Activated CD8-positive, alpha-beta T cell treated with anti-CD3 and anti-CD28 coated beads, Interleukin-2, amount 10 ng/mL, durations not matched to agents 7 days and 5 days (primary cell): ENCODE measurements around the gene VSNL1. TPM values are rescaled to one million over a fixed set of nuclear protein-coding genes. Genes with fewer than 3 reads are reported as not detected.

Source experiments
- ATAC-seq: fragments of 150-1000 bp; cut with Tn5 transposase; one replicate; pipeline ENCODE4 v1.10.0; 2021; ENCODE audit warnings: moderate library complexity
- CTCF ChIA-PET: fragments of 350-600 bp; sonication (Branson Sonifier 250); formaldehyde crosslinking; loops from one replicate; lab custom pipeline; 2021; ENCODE audit warnings: antibody characterized with exemption; lab: Charles Lee
- POLR2A ChIA-PET: fragments of 350-600 bp; sonication (Branson Sonifier 250); formaldehyde crosslinking; loops from one replicate; lab custom pipeline; 2021; ENCODE audit warnings: antibody characterized with exemption; lab: Charles Lee
- DNase-seq: peaks from one replicate; pipeline ENCODE4 v3.0.0-alpha.2; 2020
- H3K27ac Mint-ChIP-seq: one replicate; pipeline ENCODE4 v1.8.0; 2021; ENCODE audit warnings: mild to moderate bottlenecking, mixed read lengths
- H3K27me3 Mint-ChIP-seq: one replicate; pipeline ENCODE4 v1.8.0; 2021; ENCODE audit warnings: low read depth, mixed read lengths
- H3K36me3 Mint-ChIP-seq: one replicate; pipeline ENCODE4 v1.8.0; 2021; ENCODE audit warnings: low read depth, mixed read lengths
- H3K4me1 Mint-ChIP-seq: one replicate; pipeline ENCODE4 v1.8.0; 2021; ENCODE audit warnings: low read depth, mixed read lengths
- H3K4me3 Mint-ChIP-seq: one replicate; pipeline ENCODE4 v1.8.0; 2021; ENCODE audit warnings: mild to moderate bottlenecking, mixed read lengths
- H3K9me3 Mint-ChIP-seq: one replicate; pipeline ENCODE4 v1.8.0; 2022; ENCODE audit warnings: mixed read lengths; ENCODE audit not compliant: insufficient read depth
- total RNA-seq, 2 experiments: library from RNA; stranded (reverse); gene quantifications; one replicate each; pipeline ENCODE4 v1.2.3, GENCODE V29; 2021

The VSNL1 gene
- not detected for total RNA-seq

DNA sequence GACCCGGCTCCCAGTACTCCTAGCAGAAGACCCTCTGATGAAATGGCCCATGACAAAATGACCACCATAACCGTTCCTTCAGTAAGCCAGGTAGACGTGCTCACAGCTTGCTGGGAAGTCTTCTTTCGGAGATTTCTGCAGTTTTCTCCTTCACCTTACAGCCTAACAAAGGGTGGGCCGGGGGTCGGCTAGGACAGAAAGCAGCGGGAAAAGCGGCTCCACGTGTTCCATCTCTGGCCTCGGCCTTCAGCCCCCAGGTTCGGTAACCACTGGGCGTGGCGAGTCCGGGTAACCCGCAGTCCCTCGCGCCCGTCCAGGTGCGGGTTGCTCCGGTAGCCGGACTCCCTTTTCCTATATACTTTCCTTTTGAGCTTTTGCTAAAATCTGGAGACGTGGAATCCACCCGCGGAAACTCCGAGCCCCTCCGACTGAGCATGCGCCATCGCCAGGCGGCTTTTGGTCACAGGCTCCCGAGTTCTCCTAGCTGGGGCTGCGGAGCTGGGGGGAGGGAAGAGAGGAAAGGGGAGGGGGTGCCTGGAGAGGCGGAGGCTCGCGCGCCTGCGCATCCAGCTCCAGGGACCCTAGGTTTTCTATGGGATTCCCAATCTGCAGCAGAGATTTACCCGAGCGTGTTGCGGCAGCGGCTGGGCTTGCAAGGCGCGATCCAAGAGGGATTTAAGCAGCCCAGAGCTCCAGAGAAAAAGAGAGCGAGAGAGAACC is at the start of gene VSNL1:
Gene VSNL1 (plus strand): TSS at position 604 of the 720 bp plus-strand sequence. CDS start 51,379 bp downstream, outside the sequence.
- DNase-seq = no peak
- H3K4me3 Mint-ChIP-seq = no peak within 1 kb of the TSS
- no peak within 1 kb of the TSS for H3K27ac Mint-ChIP-seq
- ChIA-PET POLR2A (no interaction called here), CTCF (no interaction called here)
- H3K9me3 Mint-ChIP-seq = no peaks in the 10 kb centered on the region
- H3K36me3 Mint-ChIP-seq = peaks cover 8% of the 10 kb centered on the region
- H3K27me3 Mint-ChIP-seq = peaks cover 63% of the 10 kb centered on the region
- H3K4me1 Mint-ChIP-seq = no peaks in the 10 kb centered on the region
- no peak for ATAC-seq

DNA sequence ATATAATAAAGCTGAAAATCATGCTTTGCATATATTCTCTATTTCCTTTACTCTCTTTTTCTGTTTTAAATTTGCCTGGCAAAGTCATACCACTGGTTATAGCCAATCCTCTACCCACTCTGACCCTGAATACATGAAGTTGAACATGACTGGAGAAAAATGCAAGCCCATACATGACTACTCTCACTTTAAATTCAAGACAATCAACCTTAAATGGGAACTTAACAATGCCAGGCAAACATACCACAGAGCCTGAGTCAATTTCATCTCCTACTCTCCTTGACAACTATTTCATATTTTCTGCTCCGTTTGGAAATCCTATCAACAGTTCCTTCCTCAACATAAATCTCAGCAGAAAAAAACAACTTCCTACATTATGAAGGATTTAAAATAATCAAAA is 44.9 kb upstream of the VSNL1 start:
- ChIA-PET CTCF (no interaction called here), POLR2A (no interaction called here)
- DNase-seq (no peak), ATAC-seq (no peak)
- no peaks in the 10 kb centered on the region for H3K9me3 Mint-ChIP-seq
- no peak overlapping the region for H3K4me3 Mint-ChIP-seq
- no peaks in the 10 kb centered on the region for H3K27me3 Mint-ChIP-seq
- H3K4me1 Mint-ChIP-seq = no peaks in the 10 kb centered on the region
- no peak overlapping the region for H3K27ac Mint-ChIP-seq
- no peaks in the 10 kb centered on the region for H3K36me3 Mint-ChIP-seq

DNA sequence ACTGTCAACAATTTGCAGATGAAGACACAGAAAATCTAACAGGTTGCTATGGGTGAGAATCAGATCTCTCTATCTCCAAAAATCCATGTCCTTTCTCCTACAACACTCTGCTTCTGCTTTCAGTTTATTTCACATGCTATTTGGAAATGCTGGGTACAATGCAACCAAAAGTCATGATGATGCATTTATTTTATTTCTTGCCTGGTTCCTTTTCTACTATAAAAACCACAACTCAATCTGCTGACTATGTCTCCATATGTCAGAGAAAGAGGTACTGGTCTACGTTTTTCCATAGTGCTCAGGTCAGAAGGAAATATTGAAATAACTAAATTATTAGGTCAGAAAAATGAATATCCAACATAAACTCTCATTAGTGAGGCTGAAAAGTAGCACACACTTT is 42.8 kb upstream of the VSNL1 start:
- Mint-ChIP-seq H3K4me3 (no peak overlapping the region), H3K9me3 (no peaks in the 10 kb centered on the region), H3K27me3 (no peaks in the 10 kb centered on the region), H3K27ac (no peak overlapping the region), H3K36me3 (no peaks in the 10 kb centered on the region), H3K4me1 (no peaks in the 10 kb centered on the region)
- CTCF ChIA-PET = no interaction called here
- POLR2A ChIA-PET = no interaction called here
- ATAC-seq (no peak), DNase-seq (no peak)

DNA sequence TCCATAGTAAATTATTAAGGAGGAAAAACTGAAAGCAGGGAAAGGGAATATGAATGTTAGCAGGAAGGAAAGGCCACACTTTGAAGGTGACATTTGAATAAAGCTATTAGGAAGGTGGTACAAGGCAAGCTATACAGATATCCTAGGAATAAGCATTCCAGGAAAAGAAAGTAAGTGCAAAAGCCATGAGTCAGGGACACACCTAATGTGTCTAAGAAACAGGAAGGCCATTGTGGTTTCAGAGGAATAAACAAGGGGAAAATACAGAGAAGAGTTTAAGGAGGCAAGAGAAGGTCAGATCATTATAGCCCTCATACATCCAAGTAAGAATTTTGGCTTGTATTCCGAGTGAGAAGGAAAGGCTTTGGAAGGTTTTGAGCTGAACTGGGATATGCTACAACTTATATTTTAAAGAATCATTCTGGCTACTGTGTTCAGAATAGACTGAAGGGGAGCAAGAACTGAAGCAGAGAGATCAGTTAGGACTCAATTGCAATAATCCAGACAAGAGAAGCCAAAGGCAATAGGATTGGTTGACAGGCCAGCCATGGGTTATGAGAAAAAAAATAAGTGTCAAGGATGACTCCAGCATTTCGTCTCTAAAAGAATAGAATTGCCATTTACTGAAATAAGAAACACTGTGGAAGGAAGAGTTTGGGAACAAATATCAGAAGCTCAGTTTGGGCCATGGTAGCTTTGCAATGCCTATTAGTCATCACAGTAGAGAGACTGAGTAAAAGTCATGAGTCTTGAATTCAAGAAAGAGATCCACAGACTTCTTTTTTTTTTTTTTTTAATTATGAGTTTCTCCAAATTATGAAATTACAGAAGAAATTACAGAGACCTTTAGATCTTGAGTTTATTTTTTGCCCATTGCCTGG is 33.5 kb upstream of the VSNL1 start:
- H3K9me3 Mint-ChIP-seq = no peaks in the 10 kb centered on the region
- POLR2A ChIA-PET = no interaction called here

DNA sequence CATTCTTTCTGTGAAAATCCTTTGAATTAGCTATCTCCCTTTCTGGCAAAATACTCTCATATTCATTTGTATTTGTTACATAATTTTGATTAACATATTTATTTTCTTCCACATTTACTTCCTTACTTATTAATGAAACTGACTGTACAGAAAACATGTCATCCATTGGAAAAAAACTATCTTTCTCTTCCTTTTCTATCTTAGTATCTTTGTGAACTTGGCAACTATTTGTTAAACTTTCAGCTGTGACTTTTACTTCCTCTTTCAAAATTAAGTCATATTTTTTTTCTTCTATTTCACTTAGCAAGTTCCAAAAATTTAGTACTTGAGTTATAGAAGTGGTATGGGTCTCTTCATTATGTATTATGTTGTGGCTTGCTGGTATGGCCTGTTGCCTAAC is 24.8 kb upstream of the VSNL1 start:
- CTCF ChIA-PET = no interaction called here

More for the DNA sequence above, 33.5 kb upstream of the VSNL1 start:
- ATAC-seq (no peak), DNase-seq (no peak)
- Mint-ChIP-seq H3K27me3 (no peaks in the 10 kb centered on the region), H3K4me3 (no peak overlapping the region), H3K27ac (no peak overlapping the region), H3K36me3 (no peaks in the 10 kb centered on the region), H3K4me1 (no peaks in the 10 kb centered on the region)
- CTCF ChIA-PET = no interaction called here

DNA sequence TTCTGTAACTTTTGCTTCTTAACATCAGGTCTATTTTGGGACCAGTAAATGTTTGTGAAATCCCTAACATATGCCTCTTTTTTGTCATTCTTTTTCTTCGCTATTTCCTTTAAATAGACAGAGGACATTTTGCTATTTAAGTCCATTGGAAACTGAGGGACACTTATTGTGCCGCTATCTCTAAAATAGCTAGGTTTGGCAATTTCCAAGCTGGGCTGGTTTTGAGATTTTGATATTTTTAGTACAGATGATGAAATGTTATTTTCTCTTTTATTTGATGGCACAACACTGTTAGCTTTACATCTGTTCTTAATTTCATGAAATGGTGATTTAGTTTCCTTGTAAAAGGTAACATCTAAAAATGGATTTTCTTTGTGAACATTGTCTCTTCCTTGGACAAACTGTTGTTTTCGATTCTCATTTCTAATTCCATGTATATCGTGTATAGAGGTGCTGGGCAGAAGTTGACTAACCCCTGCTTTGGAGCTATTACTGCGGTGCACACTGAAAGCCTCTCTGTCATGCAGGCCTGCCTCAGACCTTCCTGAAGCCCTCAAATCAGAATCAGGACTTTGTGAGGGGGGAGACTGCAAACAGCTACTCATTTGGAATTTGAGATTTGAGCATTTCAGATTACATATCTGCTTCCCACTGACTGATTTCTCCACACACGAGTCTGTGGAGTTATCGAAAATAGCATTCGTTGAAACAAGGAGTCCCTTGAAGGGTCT is 22.9 kb upstream of the VSNL1 start:
- H3K36me3 Mint-ChIP-seq = no peaks in the 10 kb centered on the region

More for the DNA sequence above, 24.8 kb upstream of the VSNL1 start:
- H3K27me3 Mint-ChIP-seq = peaks cover 22% of the 10 kb centered on the region
- POLR2A ChIA-PET = no interaction called here
- DNase-seq = no peak
- no peaks in the 10 kb centered on the region for H3K36me3 Mint-ChIP-seq
- H3K27ac Mint-ChIP-seq = no peak overlapping the region
- no peak overlapping the region for H3K4me3 Mint-ChIP-seq
- no peak for ATAC-seq
- no peaks in the 10 kb centered on the region for H3K4me1 Mint-ChIP-seq
- no peaks in the 10 kb centered on the region for H3K9me3 Mint-ChIP-seq

DNA sequence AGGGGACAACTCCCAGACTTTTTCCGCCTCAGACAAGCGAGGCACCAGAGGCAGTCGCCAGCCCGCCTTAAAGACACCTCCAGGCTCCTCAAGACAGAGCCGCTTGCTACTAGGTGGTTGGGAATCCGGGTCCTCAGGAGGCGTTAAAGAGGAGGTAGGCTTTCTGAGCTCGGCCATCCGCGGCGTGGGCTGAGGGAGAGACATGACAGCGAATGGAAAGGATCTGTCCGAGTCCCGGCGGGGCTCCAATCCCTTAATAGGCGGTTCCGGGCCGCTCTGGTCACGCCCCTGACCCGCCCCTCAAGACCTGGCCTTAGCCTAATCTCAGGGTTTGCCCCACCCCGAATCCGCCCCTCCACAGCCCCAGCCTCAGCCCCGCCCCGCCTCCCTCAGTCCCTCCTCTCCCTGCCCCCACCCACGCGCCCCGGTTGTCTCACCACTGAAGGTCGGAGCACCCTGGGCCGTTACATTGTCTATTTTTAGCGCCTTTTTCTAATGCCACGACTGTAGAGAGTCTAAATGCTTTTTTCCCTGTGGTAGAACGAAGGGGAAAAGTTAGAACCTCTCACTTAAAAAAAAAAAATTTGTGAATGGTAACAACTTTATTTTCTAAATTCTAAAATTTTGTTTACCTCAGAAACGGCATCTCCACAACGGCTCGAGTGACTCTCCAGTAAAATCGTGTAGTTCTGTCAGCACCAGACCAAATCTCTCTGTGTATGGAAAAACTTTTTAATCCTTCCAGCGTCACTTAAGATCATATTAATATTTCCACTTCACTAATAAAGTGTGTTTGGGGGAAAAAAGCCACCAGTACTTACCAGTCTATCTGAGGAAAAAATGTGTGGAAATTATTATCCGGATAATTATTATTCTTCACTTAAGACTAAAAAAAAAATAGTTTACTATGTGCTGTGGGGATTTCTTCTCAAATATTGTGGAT is 22.0 kb upstream of the VSNL1 start, which contains the start of gene RAD51AP2:
Gene RAD51AP2 (minus strand): TSS at position 229 of the 943 bp plus-strand sequence. CDS start 25 bp downstream, at position 204.
- peaks cover 24% of the 10 kb centered on the region for H3K27me3 Mint-ChIP-seq
- ChIA-PET CTCF (no interaction called here), POLR2A (no interaction called here)
- no peaks in the 10 kb centered on the region for H3K9me3 Mint-ChIP-seq
- no peaks in the 10 kb centered on the region for H3K36me3 Mint-ChIP-seq
- no peak within 1 kb of the TSS for H3K27ac Mint-ChIP-seq
- DNase-seq (peak; percentile 27), ATAC-seq (peak; percentile 49)
- H3K4me1 Mint-ChIP-seq = no peaks in the 10 kb centered on the region
- no peak within 1 kb of the TSS for H3K4me3 Mint-ChIP-seq

More for the DNA sequence above, 22.9 kb upstream of the VSNL1 start:
- POLR2A ChIA-PET = no interaction called here
- Mint-ChIP-seq H3K27ac (no peak overlapping the region), H3K4me1 (no peaks in the 10 kb centered on the region), H3K27me3 (peaks cover 24% of the 10 kb centered on the region), H3K4me3 (no peak overlapping the region), H3K9me3 (no peaks in the 10 kb centered on the region)
- CTCF ChIA-PET = no interaction called here
- ATAC-seq (no peak), DNase-seq (no peak)

DNA sequence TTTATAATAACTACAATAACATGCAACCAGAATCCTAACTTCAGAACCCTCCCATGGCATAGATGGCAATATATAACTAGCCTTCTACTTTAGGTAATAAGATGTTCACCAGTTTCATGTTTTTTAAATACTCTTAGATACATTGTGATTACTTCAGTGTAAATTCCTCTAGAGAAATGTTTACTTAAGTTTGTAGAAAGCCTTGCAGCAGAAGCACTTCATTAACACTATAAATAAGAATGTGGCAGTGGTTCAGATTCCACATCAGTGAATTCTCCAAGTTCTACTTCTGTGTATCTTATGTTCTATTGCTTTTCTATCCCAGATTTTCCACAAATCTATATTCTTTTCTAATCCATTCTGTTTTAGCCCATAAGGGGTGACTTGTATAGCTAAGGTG is 21.0 kb upstream of the VSNL1 start:
- ATAC-seq (no peak), DNase-seq (no peak)
- Mint-ChIP-seq H3K27ac (no peak overlapping the region), H3K4me1 (no peaks in the 10 kb centered on the region), H3K9me3 (no peaks in the 10 kb centered on the region), H3K4me3 (no peak overlapping the region), H3K27me3 (peaks cover 28% of the 10 kb centered on the region), H3K36me3 (no peaks in the 10 kb centered on the region)
- ChIA-PET POLR2A (no interaction called here), CTCF (no interaction called here)

DNA sequence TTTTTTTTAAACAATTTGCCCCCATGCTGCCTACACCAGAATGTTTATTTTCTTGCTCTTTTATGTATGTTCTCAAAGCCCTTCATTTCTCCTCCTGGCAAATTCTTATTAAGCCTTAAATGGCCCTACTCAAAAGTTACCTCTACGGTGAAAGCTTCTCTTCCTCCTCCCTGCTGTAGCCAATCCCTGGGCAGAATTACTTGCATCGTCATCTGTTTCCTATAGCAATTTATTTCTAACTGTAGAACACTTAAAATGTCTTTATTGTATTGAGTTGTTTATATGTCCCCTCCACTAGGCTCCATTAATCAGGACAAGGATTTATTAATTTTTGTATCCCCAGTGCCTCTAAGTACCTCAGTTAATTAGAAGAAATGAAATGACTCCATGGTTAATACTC is 19.7 kb upstream of the VSNL1 start:
- ChIA-PET CTCF (no interaction called here), POLR2A (no interaction called here)
- Mint-ChIP-seq H3K4me3 (no peak overlapping the region), H3K4me1 (no peaks in the 10 kb centered on the region), H3K27ac (no peak overlapping the region), H3K27me3 (peaks cover 28% of the 10 kb centered on the region), H3K9me3 (no peaks in the 10 kb centered on the region), H3K36me3 (no peaks in the 10 kb centered on the region)
- ATAC-seq (no peak), DNase-seq (no peak)

DNA sequence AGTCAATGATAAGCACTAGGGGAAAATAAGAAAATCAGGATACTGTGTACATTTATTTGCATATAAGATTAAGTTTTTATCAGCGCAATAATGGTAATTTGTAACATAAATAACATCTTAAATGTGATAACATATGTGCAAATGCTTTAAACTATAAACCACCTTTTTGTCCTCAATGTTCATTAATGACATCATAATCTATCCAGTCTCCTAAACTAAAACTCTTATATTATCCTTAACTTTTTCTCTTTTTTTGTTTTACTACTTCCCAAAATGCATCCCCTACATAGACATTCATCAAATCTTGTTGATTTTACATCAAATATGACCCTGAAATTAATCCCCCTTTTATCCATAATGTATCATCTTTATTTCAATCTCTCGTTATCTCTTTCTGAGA is 18.9 kb upstream of the VSNL1 start:
- ChIA-PET POLR2A (no interaction called here), CTCF (no interaction called here)
- H3K9me3 Mint-ChIP-seq = no peaks in the 10 kb centered on the region
- H3K27ac Mint-ChIP-seq = no peak overlapping the region
- no peak overlapping the region for H3K4me3 Mint-ChIP-seq
- H3K4me1 Mint-ChIP-seq = no peaks in the 10 kb centered on the region
- DNase-seq (no peak), ATAC-seq (no peak)
- no peaks in the 10 kb centered on the region for H3K36me3 Mint-ChIP-seq
- H3K27me3 Mint-ChIP-seq = peaks cover 28% of the 10 kb centered on the region

DNA sequence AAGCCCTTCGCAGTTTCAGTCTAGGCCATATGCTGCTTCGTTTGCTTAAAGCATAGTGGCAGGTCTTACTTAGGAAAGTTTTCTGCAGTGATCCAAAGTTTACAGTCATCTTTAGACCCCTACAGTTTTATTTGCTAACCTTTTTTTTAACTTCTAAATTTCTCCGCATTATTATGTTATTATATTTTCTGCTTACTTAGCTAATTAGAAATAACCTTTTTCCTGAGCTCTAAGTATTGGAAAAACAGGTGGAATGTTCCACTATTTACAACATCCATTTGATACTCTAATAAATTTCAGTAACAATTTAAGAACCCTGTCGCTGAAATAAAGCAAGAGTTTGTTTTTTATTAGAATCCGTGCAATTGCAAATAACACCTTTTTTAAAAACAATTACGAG is 18.2 kb upstream of the VSNL1 start:
- H3K9me3 Mint-ChIP-seq = no peaks in the 10 kb centered on the region
- H3K27ac Mint-ChIP-seq = no peak overlapping the region
- ATAC-seq (no peak), DNase-seq (no peak)
- no peaks in the 10 kb centered on the region for H3K4me1 Mint-ChIP-seq
- ChIA-PET CTCF (no interaction called here), POLR2A (no interaction called here)
- no peak overlapping the region for H3K4me3 Mint-ChIP-seq
- H3K36me3 Mint-ChIP-seq = no peaks in the 10 kb centered on the region
- H3K27me3 Mint-ChIP-seq = peaks cover 25% of the 10 kb centered on the region
